GM08714 (cell line): ENCODE measurements around the gene ITGAD.

Experiments used
- H3K4me3 ChIP-seq: fragments of 200-500 bp; sonication (Bioruptor generic); 2 replicates; pipeline ENCODE4 v1.5.1; 2014; ENCODE audit warnings: mild to moderate bottlenecking, low read length, inconsistent platforms
- ZNF274 ChIP-seq: IDR thresholded peaks from 2 replicates; pipeline ENCODE4 v1.6.1; 2012; ENCODE audit warnings: mild to moderate bottlenecking, low read depth, low read length

ITGAD gene

DNA sequence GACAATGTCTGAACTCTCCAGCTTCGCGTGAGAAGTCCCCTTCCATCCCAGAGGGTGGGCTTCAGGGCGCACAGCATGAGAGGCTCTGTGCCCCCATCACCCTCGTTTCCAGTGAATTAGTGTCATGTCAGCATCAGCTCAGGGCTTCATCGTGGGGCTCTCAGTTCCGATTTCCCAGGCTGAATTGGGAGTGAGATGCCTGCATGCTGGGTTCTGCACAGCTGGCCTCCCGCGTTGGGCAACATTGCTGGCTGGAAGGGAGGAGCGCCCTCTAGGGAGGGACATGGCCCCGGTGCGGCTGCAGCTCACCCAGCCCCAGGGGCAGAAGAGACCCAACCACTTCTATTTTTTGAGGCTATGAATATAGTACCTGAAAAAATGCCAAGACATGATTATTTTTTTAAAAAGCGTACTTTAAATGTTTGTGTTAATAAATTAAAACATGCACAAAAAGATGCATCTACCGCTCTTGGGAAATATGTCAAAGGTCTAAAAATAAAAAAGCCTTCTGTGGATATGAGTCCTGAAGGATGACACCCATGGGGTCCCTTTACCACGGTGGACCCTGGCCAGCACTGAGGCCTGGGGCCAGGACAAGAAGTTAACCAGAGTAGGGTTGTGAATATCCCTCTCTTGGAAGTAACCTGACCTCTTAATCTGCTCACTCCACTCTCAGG is 10.5 kb upstream of the ITGAD start:
- no peak for TF ChIP-seq ZNF274
- no peak overlapping the region for H3K4me3 ChIP-seq

DNA sequence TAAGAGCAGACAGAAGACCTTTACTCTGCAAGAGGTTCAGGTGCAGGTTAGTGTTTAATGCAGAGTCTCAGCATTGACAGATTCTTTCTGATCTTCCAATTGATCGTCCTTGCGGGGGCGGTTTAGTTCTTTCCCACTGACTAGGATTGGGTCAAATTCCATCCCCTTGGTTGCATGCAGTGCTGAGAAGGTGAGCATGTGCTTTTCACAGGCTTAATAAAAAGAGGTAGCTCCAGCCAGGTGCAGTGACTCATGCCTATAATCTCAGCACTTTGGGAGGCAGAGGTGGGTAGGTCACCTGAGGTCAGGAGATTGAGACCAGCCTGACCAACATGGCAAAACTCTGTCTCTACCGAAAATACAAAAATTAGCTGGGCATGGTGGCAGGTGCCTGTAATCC is 7.5 kb upstream of the ITGAD start:
- no peak overlapping the region for H3K4me3 ChIP-seq
- TF ChIP-seq ZNF274: no peak

DNA sequence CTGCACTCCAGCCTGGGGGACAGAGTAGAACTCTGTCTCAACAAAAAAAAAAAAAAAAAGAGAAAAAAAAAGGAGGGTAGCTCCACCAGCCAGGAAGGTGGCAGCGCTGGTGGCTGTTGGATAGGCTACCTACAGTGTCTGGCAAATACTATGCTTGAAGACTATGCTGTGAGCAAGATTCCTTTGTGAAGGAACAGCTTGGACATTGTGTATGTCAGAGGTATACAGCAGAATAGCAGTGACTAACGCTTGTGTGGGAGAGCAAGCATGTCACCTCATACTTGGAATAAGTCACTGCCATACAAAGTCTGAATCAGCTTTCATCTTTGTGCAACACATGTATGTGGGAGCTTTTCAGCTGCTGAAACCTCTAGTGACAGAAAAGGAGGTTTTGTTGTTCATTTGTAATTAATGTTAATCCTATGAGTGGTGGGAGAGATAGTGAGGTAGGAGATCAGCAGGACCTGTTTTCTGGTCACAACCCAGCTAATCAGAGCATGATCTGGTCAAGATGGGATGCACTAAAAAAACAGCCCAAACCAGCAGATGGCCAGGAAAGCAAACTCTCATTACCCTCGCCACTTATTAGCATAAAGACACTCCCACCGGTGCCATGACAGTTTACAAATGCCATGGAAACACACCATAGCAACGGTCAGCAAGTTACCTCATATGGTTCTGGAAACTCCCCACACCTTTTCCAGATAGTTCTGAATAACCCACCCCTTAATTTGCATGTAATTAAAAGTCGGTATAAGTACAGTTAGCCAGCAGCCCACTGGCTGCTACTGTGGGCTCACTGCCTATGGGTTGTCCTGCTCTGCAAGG is 6.8 kb upstream of the ITGAD start:
- TF ChIP-seq ZNF274: no peak
- H3K4me3 ChIP-seq: no peak overlapping the region

DNA sequence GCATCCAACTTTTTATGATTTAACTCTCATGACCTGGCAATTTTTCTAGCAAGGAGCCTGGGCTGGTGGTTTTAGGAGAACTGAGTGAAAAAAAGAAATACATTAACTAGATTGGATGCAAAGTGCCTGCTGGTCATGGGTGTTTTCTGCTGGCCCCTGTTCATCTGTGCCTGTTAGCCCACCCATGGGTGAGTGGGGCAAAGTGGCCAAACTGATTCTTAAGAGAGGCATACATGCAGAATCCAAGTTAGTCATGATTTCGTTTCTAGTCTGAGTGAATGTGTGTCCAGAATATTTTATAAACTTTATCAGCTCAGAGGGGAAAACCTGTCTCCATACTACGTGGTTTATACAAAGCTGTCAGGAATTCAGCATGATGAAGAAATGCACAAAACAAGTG is 4.6 kb upstream of the ITGAD start:
- no peak for TF ChIP-seq ZNF274
- no peak overlapping the region for H3K4me3 ChIP-seq

DNA sequence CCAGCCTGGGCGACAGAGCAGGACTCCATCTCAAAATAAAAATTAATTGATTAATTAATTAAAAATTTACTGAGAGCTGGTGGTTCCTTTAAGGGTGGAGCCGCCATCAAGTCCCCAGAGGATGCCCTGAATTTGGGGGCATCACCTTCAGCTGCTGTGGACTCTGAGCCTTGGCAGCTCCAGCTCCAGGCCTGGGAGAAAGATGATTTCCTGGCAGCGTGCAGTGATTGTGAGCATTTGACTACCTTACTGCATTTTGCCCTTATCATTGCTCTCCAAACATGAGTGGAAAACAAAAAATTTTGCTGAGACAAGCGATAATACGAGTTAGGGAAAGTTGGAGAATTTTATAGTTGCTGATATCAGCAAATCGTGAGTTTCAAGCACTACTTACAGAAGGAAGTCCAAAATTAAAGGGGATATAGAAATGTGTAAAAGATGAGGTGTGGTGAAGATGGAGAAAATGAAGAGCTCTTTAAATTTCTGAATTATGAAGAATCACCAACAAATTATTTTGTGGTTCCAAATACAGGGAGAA is 2.6 kb upstream of the ITGAD start:
- H3K4me3 ChIP-seq: no peak overlapping the region
- no peak for TF ChIP-seq ZNF274

DNA sequence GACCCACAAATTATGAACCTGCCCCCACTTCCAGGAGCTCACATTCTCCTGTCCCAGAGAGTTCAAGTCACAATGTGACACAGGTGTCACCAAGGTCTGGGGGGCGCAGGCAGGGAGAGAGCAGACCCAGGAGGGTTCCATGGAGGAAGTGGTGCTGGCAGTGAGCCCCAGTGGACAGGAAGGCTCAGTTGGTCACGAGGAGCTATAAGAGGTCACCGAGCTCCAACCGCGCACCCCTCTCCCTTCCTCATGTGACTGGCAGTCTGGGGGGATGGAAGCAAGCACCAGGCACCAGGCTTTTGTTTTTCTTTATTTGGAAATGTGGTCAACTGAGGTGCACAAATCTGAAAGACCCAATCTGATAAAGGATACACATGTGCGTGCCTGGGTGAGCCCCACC is 2.5 kb downstream of the ITGAD start:
- no peak for TF ChIP-seq ZNF274

DNA sequence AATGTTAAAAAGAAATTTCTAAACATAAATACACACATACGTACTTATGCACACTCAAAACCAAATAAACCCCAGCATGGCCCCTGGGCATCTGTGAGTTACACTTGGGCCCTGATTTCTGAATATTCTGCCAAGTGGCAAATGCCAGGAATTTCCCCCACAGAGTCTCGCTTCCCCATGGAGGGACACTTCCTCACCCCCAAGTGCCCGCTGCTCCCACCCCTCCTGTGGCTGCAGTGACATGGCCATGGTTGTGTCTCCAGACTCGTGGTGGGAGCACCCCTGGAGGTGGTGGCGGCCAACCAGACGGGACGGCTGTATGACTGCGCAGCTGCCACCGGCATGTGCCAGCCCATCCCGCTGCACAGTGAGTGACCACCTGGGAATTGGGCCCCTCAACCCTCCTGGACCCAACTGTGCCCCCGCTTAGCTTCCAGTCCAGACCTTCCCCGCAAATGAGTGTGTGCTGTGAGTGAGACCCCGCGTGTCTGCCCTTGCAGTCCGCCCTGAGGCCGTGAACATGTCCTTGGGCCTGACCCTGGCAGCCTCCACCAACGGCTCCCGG is 4.0 kb downstream of the ITGAD start:
- TF ChIP-seq ZNF274: no peak
- H3K4me3 ChIP-seq: no peak overlapping the region

More for the DNA sequence above, 2.5 kb downstream of the ITGAD start:
- H3K4me3 ChIP-seq: no peak overlapping the region

DNA sequence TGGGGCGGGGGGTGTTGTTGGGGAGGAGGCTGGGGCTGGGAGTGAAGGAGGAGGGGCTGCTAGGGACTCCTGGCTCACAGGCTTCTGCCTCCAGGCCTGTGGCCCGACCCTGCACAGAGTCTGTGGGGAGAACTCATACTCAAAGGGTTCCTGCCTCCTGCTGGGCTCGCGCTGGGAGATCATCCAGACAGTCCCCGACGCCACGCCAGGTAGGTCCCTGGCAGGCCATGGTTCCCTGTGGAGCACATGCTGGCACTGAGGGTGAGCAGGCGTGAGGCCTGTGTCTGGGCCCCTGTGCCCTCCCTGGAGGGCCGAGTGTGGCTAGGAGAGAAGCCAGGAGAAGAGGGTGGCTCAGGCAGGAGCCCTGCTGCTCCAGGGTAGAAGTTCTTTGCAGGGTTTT is 4.6 kb downstream of the ITGAD start:
- H3K4me3 ChIP-seq: no peak overlapping the region
- no peak for TF ChIP-seq ZNF274

DNA sequence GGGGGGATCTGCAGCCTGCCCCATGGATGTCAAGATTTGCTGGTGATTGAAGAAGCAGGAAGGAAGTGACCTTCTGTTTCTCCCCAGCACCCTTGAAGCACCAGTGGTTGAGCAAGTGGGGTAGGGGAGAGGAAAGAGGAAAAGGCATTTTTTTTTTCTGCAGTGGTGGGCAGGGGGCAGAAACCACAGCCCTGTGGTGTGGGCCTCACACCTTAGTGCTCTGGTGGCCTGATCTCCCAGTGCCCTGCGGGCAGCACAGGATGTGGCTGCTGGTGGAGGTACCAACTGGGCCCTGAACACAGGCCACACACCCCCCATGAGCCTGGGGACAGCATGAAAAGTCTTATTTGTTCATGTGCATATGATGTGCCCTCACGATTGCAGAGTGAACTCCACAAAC is 7.1 kb downstream of the ITGAD start:
- TF ChIP-seq ZNF274: no peak
- no peak overlapping the region for H3K4me3 ChIP-seq

DNA sequence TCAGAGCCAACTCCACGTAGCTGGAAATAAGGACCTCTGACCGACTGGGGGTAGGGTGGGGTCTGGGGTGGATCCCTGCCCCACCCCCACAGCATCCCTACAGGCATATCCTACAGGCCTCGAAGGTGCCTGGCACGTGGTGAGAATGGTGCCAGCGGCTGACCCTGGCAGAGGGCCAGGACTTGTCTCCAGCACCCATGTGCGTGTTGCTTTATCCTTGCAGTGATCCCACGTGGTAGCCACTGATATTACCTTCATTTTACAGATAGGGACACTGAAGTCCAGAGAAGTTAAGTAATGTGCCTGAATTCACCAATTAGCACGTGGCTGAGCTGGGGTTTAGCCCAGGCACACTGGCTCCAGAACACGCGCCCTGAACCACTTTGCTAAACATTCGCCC is 8.3 kb downstream of the ITGAD start:
- H3K4me3 ChIP-seq: no peak overlapping the region
- TF ChIP-seq ZNF274: no peak

DNA sequence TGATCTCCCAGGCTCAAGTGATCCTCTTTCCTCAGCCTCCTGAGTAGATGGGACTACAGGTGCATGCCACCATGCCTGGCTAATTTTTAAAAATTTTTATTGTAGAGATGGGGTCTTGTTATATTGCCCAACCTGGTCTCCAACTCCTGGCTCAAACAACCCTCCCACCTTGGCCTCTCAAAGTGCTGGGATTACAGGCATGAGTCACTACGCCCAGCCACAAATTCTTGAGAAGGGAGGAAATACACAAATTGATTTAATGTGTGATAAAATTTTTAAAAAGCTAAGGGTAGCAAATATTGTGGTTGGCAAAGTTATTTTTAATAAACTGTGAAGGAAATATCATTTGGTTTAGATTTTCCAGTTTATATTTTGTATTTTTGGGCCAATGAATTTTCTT is 9.6 kb downstream of the ITGAD start:
- no peak overlapping the region for H3K4me3 ChIP-seq
- no peak for TF ChIP-seq ZNF274

DNA sequence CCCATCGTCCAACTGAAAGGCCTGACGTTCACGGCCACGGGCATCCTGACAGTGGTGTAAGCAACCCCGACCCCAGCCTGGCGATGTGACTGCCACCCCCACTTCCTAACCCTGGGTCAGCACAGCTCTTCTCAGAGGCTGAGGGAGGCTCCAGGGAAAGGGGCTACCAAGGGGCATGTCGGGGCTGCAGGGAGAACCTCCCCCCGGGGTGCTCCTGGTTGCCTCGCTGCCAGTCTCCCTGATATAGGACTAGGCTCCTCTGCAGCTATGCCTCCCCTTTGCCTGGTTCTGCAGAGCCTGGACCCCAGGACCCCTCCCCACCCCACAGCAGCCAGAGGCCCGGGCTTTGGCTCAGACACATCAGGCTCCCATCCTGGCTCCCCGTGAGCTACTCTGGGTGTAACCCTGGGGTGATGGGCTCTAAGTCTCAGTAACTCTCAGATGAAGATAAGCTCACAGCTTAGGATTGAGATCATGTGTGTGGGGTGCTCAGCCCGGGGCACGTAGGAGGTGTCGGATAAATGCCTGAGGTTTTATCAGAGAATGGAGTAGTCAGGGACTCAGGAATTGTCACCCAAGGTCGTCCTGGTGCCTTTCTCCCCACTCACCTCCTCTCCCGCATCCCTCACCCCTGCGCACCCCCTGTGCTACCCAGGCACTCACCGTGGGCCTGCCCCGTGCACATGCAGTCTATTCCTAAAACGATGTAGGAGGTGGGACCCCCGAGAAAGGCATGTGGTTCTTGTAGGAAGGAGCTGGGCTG is 10.6 kb downstream of the ITGAD start:
- no peak for TF ChIP-seq ZNF274
- no peak overlapping the region for H3K4me3 ChIP-seq

DNA sequence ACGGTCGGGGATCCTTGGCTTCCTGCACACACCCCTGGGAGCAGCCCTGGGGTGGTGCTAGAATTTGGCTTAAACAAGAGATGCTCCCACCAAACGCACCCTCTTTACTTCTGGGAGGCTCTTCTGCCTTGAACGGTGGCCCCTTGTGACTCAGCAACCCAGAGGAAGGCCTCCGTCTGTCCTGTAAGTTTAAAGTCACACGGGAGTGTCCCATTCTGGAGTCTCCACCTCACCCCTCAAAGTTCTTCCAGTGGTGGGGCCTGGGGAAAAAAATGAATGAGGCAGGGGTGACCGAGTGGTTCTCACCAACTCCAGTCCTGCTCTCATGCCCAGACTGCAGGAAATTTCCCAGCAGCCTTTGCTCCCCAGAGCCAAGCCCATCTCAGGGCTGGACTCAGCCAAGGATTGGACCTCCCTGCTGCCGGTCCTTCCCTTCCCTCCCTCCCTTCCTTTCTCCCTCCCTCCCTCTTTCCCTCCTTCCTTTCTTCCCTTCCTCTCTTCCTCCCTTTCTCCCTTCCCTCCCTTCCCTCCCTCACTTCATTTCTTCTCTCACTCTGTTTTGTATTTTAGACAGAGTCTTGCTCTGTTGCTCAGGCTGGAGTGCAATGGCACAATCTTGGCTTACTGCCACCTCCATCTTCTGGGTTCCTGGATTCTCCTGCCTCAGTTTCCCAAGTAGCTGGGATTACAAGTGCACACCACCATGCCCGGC is 11.4 kb downstream of the ITGAD start:
- H3K4me3 ChIP-seq: no peak overlapping the region
- TF ChIP-seq ZNF274: no peak

DNA sequence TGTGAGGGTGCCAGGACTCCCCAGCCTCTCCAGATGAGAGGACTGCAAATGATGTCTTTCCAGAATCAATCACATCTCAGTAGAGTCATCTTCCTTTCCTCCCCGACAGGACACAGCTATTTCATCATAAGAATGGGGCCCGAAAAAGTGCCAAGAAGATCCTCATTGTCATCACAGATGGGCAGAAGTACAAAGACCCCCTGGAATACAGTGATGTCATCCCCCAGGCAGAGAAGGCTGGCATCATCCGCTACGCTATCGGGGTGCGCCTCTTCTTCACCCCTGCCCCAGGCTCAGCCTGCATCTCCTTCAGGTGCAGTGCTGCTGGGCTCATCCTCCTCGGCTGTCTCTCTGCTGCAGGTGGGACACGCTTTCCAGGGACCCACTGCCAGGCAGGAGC is 14.3 kb downstream of the ITGAD start:
- no peak overlapping the region for H3K4me3 ChIP-seq
- TF ChIP-seq ZNF274: no peak
